ENCODE results near the gene GRIK4. TPM values are rescaled to one million over a fixed set of nuclear protein-coding genes. Genes with fewer than 3 reads are reported as not detected.

GRIK4 gene
- total RNA-seq, 2 experiments from 2014 or later: not detected

GRCh38 chr11:120668537-120668936 lies 157.0 kb downstream of the GRIK4 start:
- H3K27ac Mint-ChIP-seq: no peak overlapping the region
- Histone ChIP-seq H3K27ac (ENCODE audit: low read depth in 1 of 2, low read length in 2 of 2) (no peak overlapping the region), H3K4me1 (ENCODE audit: insufficient read depth, low read length) (no peaks in the 10 kb centered on the region), H3K4me3 (ENCODE audit: low read length) (no peak overlapping the region), H3K9me3 (ENCODE audit: control insufficient read depth in 1 of 2, insufficient read depth in 1 of 2, low read length in 2 of 2) (peaks cover 0 to 5% of the 10 kb centered on the region in 2 experiments), H3K36me3 (ENCODE audit: insufficient read depth, low read length) (no peaks in the 10 kb centered on the region), H3K27me3 (ENCODE audit: control insufficient read depth in 1 of 2, insufficient read depth in 2 of 2, low read length in 2 of 2) (peaks cover 0 to 6% of the 10 kb centered on the region in 2 experiments)
- ATAC-seq (ENCODE audit: poor library complexity) (no peak), DNase-seq (no peak)
- CTCF ChIA-PET: no interaction called here
- TF ChIP-seq CTCF (IDR thresholded peaks at IDR 0.05): no peak
- intact Hi-C loops (cut with DNase I, micrococcal nuclease): no loop called here
- H3K36me3 Mint-ChIP-seq (ENCODE audit: low read depth): no peaks in the 10 kb centered on the region
- H3K27me3 Mint-ChIP-seq: peaks cover 27% of the 10 kb centered on the region
- H3K4me1 Mint-ChIP-seq (ENCODE audit: low read depth): no peaks in the 10 kb centered on the region
- H3K4me3 Mint-ChIP-seq: no peak overlapping the region
- POLR2A ChIA-PET: no interaction called here
- H3K9me3 Mint-ChIP-seq: no peaks in the 10 kb centered on the region

DNA sequence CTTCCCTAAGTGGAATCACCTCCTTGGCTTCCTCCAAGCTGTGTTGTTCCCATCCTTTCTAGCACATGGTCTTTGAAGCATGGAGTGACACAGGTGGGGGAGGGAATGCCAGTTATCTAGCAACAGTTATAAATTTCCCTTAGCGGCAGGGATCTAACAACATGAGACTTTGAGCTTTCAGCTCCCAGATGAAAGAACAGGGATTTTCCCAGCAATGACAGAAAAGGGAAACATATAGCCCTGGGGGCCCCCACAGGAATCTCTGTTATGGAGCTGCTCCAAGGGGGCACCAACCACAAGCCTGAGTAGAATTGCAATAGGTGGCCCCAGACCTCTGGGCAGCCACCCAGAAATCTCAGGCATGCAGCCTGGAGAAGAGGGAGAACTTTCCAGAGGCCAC lies 163.0 kb downstream of the GRIK4 start:
- H3K27me3 Mint-ChIP-seq: peaks cover 29% of the 10 kb centered on the region
- Histone ChIP-seq H3K4me3 (ENCODE audit: low read length) (no peak overlapping the region), H3K4me1 (ENCODE audit: insufficient read depth, low read length) (no peaks in the 10 kb centered on the region), H3K27me3 (ENCODE audit: control insufficient read depth in 1 of 2, insufficient read depth in 2 of 2, low read length in 2 of 2) (peaks cover 14% of the 10 kb centered on the region in 2 experiments), H3K27ac (ENCODE audit: low read depth in 1 of 2, low read length in 2 of 2) (no peak overlapping the region), H3K36me3 (ENCODE audit: insufficient read depth, low read length) (no peaks in the 10 kb centered on the region), H3K9me3 (ENCODE audit: control insufficient read depth in 1 of 2, insufficient read depth in 1 of 2, low read length in 2 of 2) (peaks cover 0 to 7% of the 10 kb centered on the region in 2 experiments)
- no peaks in the 10 kb centered on the region for H3K36me3 Mint-ChIP-seq (ENCODE audit: low read depth)
- DNase-seq (no peak), ATAC-seq (ENCODE audit: poor library complexity) (no peak)
- no peaks in the 10 kb centered on the region for H3K9me3 Mint-ChIP-seq
- TF ChIP-seq CTCF (IDR thresholded peaks at IDR 0.05): no peak
- H3K4me3 Mint-ChIP-seq: no peak overlapping the region
- no peaks in the 10 kb centered on the region for H3K4me1 Mint-ChIP-seq (ENCODE audit: low read depth)
- intact Hi-C loops (cut with DNase I, micrococcal nuclease): no loop called here
- ChIA-PET POLR2A (no interaction called here), CTCF (no interaction called here)
- no peak overlapping the region for H3K27ac Mint-ChIP-seq

DNA sequence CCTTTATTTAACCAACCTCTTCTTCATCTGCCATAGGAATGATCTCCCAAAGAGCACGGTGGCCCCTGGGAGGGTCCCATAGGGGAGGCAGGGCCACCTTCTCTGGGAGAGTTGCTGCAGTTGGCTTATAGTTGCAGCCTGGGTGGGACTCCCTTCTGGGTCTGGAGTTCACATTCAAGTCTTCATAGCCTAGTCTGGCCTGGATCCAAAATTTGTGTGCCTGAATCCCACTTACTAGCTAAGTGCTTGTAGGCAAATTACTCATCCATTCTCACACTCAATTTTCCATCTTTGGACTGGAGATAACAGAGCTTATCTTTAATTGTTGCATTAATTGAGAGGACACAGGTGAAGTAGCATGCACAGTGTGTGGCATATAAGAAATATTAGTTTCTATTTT lies 163.6 kb downstream of the GRIK4 start:
- H3K27ac Mint-ChIP-seq: no peak overlapping the region
- TF ChIP-seq CTCF (IDR thresholded peaks at IDR 0.05): no peak
- Histone ChIP-seq H3K36me3 (ENCODE audit: insufficient read depth, low read length) (no peaks in the 10 kb centered on the region), H3K4me3 (ENCODE audit: low read length) (no peak overlapping the region), H3K27ac (ENCODE audit: low read depth in 1 of 2, low read length in 2 of 2) (no peak overlapping the region), H3K27me3 (ENCODE audit: control insufficient read depth in 1 of 2, insufficient read depth in 2 of 2, low read length in 2 of 2) (peaks cover 12 to 14% of the 10 kb centered on the region in 2 experiments), H3K4me1 (ENCODE audit: insufficient read depth, low read length) (no peaks in the 10 kb centered on the region), H3K9me3 (ENCODE audit: control insufficient read depth in 1 of 2, insufficient read depth in 1 of 2, low read length in 2 of 2) (peaks cover 0 to 7% of the 10 kb centered on the region in 2 experiments)
- DNase-seq (no peak), ATAC-seq (ENCODE audit: poor library complexity) (no peak)
- CTCF ChIA-PET: no interaction called here
- intact Hi-C loops (cut with DNase I, micrococcal nuclease): no loop called here
- no peaks in the 10 kb centered on the region for H3K4me1 Mint-ChIP-seq (ENCODE audit: low read depth)
- H3K4me3 Mint-ChIP-seq: no peak overlapping the region
- POLR2A ChIA-PET: no interaction called here
- H3K27me3 Mint-ChIP-seq: peaks cover 33% of the 10 kb centered on the region
- no peaks in the 10 kb centered on the region for H3K9me3 Mint-ChIP-seq
- H3K36me3 Mint-ChIP-seq (ENCODE audit: low read depth): no peaks in the 10 kb centered on the region

Measured in CD4-positive, alpha-beta T cell (primary cell).